ENCODE results near the gene ASXL2.

GRCh38 chr2:25867396-25868003 is 10.8 kb downstream of the ASXL2 start:
- TF ChIP-seq EZH2 (optimal IDR thresholded peaks at IDR 0.05; ENCODE audit: low read depth, low read length) (no peak), CTCF (IDR thresholded peaks at IDR 0.05; ENCODE audit: low read length) (no peak)
